Measurements from ENCODE around the gene AUP1. TPM values are rescaled to one million over a fixed set of nuclear protein-coding genes. Genes with fewer than 3 reads are reported as not detected.

Gene AUP1
- total RNA-seq, 4 donors from 2014 or later = 94.0 to 116 (median 112) TPM

DNA sequence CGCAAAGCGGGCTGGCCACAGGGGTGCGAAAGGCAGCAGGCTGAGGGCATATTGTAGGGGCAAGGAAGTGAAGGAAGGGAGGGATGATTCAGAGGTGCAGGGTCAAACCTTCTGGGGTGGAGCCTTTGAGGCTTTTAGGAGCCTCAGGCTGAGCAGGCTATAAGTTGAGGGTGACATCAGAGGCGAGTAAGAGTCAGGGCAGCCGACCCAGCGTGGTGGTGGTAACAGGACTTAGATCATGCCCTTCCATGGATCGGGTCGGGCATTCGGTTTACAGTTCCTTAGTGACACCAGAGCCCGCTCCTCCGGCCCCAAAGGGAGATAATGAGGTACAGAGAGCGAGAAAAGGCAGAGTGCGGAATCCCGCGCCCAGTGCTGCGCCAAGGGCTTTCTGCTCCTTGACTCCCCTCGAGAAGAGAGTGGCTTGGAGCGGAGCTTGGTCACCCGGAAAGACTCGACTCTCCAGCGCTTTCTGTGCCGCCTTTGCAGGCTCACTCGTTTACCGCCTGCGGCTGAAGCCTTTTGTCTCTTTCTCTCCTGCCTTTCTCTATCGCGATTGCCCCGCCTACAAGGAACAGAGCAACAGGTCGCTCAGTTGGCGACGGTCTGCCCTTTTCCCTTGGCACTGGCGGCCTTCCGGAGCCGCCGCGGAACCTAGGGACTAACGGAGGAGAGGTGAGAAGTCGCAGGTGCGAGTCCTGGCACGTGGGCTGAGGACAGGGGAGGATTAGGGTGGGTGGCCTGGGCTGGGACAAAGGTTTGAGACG lies 30.8 kb downstream of the AUP1 start:
- intact Hi-C loops (cut with DNase I; ENCODE audit: low total_unique reads) = no loop called here
- DNase-seq (ENCODE audit: low spot score in 2 of 2) = no peak
- TF ChIP-seq, protein P1, sequence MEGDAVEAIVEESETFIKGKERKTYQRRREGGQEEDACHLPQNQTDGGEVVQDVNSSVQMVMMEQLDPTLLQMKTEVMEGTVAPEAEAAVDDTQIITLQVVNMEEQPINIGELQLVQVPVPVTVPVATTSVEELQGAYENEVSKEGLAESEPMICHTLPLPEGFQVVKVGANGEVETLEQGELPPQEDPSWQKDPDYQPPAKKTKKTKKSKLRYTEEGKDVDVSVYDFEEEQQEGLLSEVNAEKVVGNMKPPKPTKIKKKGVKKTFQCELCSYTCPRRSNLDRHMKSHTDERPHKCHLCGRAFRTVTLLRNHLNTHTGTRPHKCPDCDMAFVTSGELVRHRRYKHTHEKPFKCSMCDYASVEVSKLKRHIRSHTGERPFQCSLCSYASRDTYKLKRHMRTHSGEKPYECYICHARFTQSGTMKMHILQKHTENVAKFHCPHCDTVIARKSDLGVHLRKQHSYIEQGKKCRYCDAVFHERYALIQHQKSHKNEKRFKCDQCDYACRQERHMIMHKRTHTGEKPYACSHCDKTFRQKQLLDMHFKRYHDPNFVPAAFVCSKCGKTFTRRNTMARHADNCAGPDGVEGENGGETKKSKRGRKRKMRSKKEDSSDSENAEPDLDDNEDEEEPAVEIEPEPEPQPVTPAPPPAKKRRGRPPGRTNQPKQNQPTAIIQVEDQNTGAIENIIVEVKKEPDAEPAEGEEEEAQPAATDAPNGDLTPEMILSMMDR (IDR thresholded peaks at IDR 0.05) = no peak
- TF ChIP-seq POLR2A (IDR thresholded peaks at IDR 0.05) = no peak
- WGBS, 2 donors = 1% methylated on average over 41 of the region's 41 CpGs
- no peak overlapping the region for H3K4me3 ChIP-seq (ENCODE audit: low read depth, poor library complexity, severe bottlenecking)

DNA sequence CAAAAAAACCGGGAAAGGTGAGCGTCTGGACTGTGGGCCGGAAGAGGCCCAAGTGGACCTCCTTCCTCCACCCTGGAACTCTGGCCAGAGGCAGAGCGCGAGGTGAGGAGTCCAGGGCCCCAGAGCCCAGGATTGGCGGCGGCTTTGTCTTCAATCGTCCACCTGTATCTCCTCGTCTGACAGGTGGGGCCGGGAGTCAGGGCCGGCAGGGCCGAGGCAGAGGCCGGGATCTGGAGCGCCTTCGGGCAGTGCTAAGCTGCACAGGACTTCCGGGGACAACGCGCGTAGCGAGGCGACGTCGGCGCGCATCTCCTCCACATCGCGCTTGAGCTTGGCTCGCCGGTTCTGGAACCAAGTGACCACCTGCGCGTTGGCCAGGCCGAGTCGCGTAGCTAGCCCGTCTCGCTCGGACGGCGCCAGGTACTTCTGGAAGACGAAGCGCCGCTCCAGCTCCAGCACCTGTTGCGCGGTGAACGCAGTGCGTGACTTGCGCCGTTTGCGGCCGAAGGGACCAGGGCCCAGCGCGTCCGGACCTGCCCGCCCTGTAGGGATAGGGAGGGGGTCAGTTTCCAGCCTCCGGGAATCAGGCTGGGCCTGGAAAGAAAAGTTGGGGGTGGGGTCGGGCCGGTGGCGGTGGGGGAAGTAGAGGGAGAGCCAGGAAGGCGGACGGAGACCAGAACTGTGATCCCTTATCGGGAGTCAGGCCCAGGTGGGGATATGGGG lies 31.6 kb downstream of the AUP1 start:
- no peak for DNase-seq (ENCODE audit: low spot score in 2 of 2)
- 5 to 6% methylated on average over 28 to 42 of the region's 61 CpGs for WGBS, 2 donors
- intact Hi-C loops (cut with DNase I; ENCODE audit: low total_unique reads) = no loop called here
- H3K4me3 ChIP-seq (ENCODE audit: low read depth, poor library complexity, severe bottlenecking) = no peak overlapping the region
- TF ChIP-seq, protein P1 (IDR thresholded peaks at IDR 0.05) = no peak
- TF ChIP-seq POLR2A (IDR thresholded peaks at IDR 0.05) = no peak

DNA sequence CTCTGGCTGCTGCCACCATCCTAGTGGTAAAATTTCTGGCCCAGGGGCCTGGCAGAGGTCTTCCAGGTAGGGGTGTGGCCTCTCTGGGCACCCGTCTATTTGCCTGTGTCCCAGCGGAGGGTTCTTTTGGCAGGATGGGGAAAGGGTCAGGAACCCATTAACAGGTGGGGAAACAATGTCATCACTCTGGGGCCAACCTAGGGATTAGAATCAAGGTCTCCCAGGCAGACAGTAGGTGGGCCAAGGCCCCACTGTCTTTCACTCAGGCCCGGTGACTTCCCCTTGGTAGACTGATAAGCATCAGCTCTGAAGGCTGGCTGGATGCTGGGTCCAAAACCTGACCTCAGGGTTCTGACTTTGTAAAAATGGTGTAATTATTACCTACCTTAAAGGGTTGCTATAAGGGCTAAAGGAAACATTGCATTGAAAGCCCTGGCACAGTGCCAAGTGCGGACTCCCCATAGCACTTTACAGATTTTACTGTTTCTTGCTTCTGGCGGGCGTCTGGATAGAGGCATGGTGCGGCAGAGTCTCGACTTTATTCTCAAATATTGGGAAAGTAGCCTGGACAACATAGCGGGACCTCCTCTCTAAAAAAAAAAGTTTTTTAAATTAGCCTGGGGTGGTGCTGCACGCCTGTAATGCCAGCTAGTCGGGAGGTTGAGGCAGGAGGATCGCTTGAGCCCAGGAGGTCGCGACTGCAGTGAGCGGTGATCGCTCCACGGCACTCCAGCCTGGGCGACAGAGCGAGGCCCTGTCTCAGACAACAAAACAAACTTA lies 32.3 kb downstream of the AUP1 start:
- WGBS, 2 donors = 58 to 61% methylated on average over 19 of the region's 19 CpGs
- no peak for DNase-seq (ENCODE audit: low spot score in 2 of 2)
- no peak overlapping the region for H3K4me3 ChIP-seq (ENCODE audit: low read depth, poor library complexity, severe bottlenecking)
- intact Hi-C loops (cut with DNase I; ENCODE audit: low total_unique reads) = no loop called here
- TF ChIP-seq POLR2A (IDR thresholded peaks at IDR 0.05) = no peak
- TF ChIP-seq, protein P1 (IDR thresholded peaks at IDR 0.05) = no peak

DNA sequence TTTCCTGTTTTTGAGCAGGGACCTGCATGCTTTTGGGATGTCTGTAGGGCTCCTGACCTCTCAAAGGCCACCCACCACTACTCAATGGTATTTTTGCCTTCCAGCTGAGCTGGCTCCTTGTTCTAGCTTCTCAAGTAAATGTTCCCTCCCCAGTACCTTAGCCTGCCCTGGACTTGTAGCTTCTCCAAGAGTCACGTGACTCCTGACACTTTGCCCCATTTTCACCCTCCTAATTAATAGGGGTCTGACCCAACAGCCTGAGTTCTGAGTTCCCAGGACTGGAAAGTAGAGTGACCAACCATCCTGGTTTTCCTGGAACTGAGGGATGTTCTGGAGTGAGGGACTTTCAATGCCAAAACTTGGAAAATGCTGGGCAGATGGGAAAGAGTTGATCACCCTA lies 34.1 kb downstream of the AUP1 start:
- no peak overlapping the region for H3K4me3 ChIP-seq (ENCODE audit: low read depth, poor library complexity, severe bottlenecking)
- no peak for DNase-seq (ENCODE audit: low spot score in 2 of 2)
- 83 to 100% methylated on average over 1 of the region's 1 CpG for WGBS, 2 donors
- intact Hi-C loops (cut with DNase I; ENCODE audit: low total_unique reads) = no loop called here
- TF ChIP-seq, protein P1 (IDR thresholded peaks at IDR 0.05) = no peak

DNA sequence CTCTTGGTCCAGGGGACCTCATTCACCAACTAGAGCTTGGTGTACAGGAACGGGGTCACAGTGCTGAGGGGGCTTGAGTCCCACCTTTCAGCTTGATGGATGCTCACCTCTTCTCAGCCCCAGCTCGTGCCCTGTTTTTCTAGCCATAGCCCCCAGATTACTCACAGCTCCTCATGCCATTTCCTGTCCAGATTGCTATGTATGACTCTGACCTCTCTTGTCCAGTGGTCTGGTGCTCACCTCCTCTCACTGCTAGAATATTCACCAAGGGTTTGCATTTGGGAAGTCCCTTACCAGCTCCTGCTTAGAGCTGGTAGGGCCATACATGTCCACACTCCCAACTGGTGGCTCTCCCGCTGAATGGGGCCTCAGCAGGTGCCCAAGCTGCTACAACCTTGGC lies 36.0 kb downstream of the AUP1 start:
- no peak overlapping the region for H3K4me3 ChIP-seq (ENCODE audit: low read depth, poor library complexity, severe bottlenecking)
- 90 to 95% methylated on average over 3 of the region's 3 CpGs for WGBS, 2 donors
- intact Hi-C loops (cut with DNase I; ENCODE audit: low total_unique reads) = no loop called here
- no peak for DNase-seq (ENCODE audit: low spot score in 2 of 2)
- no peak for TF ChIP-seq POLR2A (IDR thresholded peaks at IDR 0.05)
- TF ChIP-seq, protein P1 (IDR thresholded peaks at IDR 0.05) = no peak

All from lower leg skin (tissue), 4 donors.